HTERT RPE-1 (cell line): ENCODE data around the gene PLEK.
"Not testable (repeated sequence)": the region's sequence is repeated elsewhere in the genome, so short reads cannot be mapped to it uniquely, and the experiment has no call there.

Experiments
- in situ Hi-C: fragments of 300-500 bp; cut with MboI; formaldehyde crosslinking; loops from 4 replicates; pipeline ENCODE4 v1.14.3; 2020; ENCODE audit warnings: low sequenced_read_pairs

PLEK gene, protein sequence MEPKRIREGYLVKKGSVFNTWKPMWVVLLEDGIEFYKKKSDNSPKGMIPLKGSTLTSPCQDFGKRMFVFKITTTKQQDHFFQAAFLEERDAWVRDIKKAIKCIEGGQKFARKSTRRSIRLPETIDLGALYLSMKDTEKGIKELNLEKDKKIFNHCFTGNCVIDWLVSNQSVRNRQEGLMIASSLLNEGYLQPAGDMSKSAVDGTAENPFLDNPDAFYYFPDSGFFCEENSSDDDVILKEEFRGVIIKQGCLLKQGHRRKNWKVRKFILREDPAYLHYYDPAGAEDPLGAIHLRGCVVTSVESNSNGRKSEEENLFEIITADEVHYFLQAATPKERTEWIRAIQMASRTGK

DNA sequence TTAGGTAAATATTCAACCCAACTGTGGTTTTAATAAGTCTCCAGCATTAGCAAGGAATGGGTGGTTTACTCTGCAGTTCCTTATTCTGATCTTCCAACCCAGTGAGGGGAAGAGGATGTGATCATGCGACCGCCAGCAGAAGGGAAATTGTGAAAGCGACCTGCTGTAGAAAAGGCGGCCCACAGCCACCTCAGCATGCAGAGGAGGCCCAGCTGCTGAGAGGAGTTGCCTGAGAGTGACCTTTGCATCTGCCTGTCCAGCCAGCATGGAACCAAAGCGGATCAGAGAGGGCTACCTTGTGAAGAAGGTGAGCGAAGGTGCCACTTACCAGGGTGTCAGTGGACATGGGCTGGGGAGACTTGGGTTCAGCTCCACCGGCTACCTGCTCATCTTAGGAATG, at the start of gene PLEK:
Gene PLEK, plus strand, starts transcription at position 196 of the 400 bp plus-strand sequence. Its CDS starts 70 bp downstream, at position 266.
- in situ Hi-C loops = no loop called here

DNA sequence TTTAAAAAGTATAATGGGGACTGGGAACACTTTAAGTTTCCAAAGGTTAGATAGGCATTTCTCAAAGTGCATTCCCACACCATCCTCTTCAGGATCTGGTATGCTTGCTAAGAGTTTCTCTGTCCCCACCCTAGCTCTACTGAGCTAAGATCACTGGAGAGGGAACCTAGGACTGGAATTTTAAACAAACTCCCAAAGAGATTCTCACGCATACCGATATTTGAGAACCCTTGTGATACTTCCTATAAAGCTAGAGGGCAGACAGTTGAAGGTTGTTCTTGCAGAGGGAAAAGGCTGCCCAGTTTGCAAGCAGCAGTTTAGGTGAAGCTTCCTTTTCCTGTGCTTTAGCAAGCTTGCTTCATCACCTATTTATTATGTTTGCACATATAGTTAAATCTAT, 49.0 kb upstream of the PLEK start:
- in situ Hi-C loops = no loop called here

DNA sequence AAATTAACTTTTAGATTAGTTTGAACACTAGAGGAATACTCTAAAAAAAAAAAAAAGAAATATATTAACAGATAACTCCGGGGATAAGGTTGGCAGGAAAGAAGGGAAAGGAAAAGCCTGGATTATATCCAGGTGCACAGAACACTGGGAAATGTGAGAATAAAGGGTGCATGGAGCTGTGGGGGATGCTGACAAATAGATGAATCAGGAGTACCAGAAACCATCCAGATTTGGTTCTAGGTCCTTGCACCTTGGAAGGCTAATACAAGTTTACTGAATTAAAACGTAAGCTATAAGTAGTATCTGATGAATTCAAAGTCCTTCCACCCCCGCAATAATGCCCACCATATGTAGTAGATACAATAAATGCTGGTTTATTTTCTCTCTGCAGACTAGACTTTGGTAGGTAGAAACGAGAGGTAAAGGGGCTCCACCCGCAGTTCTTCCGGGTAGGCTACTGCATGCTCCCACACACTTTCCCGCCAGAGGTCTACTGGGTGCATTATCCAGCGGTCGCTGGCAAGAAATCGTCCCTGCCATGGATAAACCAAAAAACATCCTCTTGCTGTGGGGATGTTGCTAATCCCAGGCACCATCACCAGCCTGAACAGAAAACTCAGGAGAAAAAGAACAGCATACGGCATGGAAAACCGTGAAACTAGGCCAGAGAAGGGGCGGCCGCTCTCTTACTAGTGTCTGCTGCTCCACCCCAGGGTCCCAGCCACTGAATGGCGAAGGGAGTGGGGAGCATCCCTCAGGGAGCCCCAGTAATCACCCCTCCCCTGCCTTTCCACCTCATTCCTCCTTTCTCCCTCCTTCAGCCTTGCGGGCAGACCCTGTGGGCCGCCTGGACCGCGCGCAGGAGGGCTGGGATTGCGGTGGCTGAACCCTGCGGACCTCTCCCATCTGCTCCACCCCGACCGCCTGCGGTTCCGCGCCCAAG, 46.8 kb upstream of the PLEK start:
- in situ Hi-C loops = no loop called here

DNA sequence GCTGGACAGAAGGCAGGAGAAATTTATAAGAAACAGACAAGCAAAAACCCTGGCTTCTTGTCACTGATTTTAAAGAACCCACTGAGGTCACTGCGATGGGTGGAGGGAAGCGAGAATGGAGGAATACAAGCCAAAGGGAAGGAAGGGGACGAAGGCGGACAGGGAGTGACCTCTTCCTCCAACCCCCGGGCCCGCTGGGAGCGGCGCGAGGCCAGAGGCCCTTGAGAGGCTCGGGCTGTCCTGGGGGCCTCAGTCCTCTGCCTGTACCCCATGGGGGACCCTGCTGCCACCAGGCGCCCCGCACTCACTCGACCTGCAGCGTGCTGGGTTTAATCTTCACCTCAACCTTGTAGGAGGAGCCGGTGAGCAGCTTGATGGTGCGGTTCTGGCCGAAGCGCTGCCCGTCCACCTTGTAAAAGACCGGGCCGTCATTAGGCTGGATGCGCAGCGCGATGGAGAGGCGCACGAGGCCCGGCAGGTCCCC, 46.1 kb upstream of the PLEK start:
- in situ Hi-C loops = no loop called here

DNA sequence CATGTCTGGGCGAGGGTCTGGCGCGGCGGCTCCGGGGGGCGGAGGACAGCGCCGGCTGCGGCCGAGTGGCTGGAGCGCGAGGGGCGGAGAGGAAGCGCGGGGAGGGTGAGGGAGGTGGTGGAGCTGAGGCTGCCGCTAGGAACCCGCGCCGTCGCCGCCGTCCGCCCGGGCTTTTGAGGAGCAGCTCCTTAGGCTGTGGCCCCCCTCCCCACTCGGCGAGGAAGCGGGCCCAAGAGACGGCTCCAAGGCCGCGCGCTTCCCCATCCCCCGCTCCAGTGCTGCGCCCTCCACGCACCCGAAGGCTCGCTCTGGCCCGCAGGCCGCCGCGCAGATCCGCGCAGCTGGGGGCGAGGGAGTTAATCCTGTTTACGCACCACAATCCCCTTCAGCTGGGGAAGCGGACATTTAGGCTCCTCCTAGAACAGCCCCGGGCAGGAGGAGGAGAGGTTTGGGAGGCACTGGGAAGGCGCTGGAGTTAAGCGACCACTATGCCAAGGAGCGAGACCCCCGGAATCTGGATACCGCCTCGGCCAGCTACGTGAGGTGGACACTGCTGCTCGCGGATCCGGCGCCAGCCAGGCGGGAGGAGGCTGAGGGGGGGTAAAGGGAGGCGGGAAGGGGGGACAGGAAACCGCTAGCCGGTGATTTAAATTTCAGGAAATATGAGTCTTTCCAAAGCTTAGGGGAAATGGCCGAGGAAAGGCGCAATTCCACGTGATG, 45.5 kb upstream of the PLEK start, which contains the start of gene CNRIP1:
Gene CNRIP1, minus strand, starts transcription at position 552 of the 720 bp plus-strand sequence. Its CDS starts 549 bp downstream, at position 3.
- in situ Hi-C loops = no loop called here

DNA sequence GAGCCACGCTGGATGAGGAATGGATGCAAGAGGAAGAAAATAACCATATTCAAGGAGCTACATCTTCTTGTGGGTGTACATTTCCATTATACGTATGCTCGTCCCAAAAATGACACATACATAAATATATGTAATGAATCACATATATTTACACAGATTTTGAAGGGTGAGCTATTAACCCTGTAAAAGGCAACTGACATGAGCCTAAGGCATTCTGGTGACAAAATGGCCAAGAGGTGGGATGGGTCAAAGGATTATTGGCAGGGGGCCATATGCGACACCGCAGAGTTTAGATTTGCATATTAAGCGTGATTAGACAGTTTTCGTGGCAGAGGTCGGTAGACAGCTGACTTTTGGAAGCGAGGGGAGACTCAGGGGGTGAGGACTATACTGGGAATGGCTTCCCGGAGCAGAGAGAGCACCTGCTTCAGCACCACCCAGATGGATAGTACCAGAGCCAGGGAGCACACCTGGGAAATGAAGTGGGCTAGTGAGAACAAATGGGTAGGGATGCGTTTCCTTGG, 44.9 kb upstream of the PLEK start:
- in situ Hi-C loops = no loop called here

DNA sequence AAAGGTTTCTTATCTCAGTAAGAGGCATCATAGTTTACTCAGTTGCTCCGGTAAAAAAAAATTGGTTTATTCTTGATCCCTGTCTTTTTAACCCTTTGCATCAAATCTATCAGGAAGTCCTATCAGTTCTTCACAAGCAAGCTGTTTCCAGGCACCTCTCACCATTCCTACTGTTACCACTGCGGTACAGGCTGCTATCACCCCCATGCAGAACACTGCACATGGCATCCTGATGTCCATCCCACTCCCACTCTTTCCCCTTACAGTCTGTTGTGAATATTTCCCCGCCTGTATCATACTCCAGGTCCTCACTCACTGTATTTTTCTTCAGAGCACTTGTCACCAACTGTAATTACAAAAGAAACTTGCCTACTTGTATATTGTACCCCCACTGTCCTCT, 40.0 kb upstream of the PLEK start:
- in situ Hi-C loops = no loop called here

DNA sequence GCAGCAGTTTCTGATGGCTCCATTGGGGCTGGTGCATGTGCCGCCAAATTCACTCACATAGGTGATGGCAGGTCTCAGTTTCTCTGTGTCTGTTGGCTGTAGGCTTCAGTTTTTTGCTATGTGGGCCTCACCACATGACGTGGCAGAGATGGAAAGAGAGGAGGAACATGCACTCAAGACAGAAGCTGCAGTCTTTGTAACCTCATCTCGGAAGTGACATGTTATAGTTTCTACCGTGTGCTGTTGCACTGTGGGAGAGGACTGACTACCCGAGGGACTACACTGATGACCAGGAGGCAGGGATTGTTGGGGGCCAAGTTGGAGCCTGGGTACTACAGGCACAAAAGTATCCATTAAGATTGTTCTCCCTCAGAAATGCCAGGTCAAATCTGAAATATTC, 36.2 kb upstream of the PLEK start:
- in situ Hi-C loops = no loop called here

DNA sequence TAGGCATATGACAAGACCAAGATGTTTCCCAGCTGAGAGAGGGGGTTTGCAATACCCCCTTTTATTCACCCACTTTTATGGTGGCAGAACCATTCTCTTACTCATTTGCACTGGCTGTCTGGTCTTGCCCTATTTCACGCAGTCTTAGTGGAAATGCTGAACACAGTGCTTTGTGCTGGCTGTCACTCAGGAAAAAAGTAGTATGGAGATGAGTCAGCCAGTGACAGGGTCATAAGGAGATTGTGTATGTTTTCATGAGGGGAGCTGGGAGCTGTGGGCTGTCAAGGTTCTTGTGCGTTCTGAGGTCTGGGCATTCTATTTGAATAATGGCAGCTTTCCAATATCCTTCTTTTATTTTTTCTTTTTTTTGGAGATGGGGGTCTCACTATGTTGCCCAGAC, 34.4 kb upstream of the PLEK start:
- in situ Hi-C loops = no loop called here

DNA sequence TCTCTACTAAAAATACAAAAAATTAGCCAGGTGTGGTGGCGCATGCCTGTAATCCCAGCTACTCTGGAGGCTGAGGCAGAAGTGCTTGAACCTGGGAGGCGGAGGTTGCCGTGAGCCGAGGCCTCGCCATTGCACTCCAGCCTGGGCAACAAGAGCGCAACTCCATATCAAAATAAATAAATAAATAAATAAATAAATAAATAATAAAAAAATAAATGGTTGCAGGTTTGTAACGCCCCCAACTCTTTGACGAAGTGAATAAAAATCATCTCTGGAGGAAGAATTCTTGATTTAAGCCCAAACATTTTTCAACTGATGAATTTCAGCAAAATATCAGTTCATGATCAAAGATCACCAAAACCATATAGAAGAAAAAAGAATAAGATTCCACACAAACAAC, 32.1 kb upstream of the PLEK start:
- in situ Hi-C loops = no loop called here

DNA sequence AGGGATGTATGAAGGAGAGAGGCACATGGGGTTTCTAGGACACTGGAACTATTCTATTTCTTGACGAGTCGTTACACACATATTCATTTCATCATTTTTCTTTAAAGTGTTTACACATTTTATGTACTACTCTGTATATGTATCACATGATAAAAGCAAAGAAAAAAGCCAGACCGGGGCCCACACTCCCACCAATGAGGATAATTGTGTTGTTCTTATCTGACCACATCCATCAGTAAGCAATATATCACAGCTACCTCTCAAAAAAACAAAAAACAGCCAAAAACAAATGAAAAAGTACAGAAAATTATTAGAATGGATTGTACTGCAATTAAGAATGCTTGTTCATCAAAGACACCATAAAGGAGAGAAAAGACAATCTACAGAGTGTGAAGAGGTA, 31.2 kb upstream of the PLEK start:
- in situ Hi-C loops = no loop called here

DNA sequence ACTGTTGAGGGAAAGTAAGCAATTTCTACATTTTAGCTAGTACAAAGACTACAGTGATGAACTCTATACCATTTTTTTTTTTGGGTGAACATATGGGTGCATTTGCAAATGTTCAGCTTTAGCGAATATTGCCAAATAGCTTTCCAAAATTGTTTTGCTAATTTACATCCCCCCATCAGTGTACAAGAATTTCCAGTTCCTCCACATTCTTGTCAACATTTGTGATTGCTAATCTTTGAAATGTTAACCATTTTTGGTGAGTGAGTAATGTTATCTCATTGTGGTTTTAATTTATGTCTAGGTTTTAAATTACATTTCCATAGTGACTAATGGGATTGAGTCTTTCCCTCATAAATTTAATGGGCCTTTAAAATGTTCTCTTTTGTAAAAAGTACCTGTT, 28.9 kb upstream of the PLEK start:
- in situ Hi-C loops = no loop called here

DNA sequence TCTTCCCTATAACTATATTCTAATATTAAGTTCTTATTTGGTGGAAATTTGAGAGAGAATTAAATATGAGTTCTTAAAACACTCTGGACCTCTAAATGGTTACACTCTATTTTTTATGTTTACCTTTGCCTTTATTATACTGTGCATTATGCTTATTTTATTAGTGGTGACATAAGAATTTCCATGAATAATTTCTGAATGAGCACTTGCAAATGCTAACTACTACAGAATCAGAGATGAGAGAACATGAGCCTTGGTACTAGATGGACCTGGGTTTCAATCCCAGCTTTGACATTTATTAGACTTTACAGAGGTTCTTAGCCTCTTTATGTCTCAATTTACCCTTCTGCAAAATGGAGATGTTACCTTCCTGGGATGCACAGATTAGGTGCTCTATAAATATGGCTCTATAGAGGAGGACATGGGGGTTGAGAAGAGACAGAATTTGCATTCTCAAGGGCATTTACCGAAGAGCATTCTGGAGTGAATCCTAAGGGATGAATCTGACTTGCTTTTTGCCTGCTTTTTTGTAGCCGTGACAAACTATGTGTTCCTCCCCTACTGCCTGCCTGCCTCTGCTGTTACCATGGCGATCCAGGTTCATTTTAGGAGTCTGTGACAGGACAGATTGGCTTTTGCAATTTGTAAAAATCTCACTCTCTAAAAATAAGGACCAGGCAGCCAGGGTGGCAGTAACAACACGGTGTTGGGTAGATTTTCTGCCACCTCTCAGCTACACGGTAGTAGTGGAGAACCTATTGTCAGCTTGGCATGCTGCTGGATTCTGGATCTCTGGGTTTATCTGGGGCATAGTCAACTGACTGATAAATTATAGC, 24.6 kb upstream of the PLEK start:
- in situ Hi-C loops = no loop called here

DNA sequence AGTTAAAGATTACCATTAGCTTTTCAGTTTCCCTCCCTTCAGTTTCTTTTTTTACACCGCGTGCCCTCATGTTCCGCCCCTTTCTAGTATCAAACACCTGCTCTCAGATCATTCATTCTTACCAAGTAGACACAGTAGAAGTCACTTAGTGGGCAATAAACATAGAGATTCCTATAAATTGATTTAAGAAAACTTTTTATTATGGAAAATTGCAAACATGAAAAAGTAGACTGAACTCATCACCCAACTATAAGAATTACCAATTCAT, 24.1 kb upstream of the PLEK start:
- in situ Hi-C loops = no loop called here

DNA sequence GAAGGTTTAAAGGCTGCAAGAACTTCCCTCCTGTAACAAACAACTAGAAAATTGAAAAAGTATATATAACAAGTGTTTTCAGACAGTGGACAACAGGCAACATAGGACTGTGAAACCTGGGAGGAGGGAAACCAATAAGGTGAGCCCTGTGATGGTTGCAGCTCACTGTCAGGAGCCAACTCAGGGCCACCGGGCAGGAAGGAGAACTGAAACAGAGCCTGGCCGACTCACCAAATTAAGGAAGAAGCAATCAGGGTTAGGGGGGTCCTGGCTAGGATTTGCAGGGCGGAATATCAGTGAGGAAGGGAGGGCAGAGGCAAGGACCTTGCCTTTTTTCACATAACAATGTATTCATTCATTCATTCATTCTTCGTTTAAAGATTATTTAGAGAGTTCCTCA, 23.5 kb upstream of the PLEK start:
- in situ Hi-C loops = no loop called here

DNA sequence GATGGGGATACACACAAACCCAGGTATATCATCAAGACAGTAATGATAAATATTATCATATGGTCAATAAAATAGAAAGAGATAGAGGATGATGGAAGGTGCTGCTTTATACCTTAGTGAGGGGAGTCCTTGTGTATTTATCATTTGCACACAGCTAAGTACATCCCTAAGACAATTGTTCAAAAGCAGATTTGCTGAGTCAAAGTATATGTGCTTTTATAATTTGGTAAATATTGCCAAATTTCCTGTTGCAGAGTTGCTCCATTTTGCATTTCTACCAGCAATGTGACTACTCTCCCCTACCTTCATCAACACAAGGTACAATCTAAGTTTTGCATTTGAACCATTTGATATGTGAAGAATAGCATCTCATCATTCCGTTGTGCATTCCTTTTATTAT, 22.6 kb upstream of the PLEK start:
- in situ Hi-C loops = no loop called here

DNA sequence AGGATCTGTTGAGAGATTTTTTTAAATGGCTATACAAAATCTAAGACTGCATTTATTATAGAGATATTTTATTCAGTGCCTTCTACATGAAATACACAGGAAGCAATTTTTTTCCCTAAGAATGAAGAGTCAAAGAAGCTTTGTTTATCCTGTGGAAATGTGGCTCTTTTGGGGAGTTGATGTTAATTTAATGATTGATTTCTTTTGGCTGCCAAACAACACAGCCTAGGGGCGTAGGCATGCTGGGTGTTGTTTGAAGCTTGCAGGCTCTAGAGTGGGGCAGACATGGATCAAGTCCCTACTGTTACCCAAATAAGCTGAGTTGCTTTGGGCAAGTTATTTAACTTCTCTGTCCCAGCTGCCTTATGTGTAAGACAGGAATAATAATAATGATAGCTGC, 21.1 kb upstream of the PLEK start:
- in situ Hi-C loops = no loop called here

DNA sequence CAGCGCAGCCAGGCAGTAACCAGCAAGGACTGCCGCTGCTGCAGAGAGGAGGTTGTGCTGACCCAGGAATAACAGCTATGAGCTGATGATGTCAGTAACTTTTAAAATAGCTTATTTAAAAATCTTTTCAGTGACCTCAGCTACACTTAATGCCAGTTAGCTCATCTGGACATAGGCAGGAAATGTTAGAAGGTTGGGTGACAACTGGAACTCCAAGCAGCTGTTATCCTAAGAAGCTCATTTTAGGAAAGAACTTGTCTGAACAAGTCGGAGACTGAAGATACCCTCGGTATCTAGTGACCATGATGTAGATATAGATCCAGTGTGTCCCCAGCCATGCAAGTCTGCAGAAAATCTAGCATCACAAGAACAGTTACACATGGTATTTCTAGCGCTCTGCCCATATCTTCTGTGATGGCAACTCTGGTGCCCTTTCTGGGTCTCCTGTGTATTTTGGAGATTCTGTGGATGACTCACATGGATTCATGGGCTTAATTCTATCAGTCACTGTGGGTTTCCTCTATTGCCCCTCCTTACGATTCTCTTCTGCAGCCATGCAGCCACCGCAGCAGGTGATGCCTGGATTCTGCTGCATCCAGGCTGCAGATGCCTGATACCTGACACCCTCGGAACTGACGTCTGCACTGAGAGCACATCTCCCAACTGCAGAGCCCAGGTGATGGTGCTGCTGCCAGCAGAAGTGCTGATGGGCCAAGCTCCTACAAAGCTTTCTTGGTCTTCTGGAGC, 19.8 kb upstream of the PLEK start:
- in situ Hi-C loops = no loop called here

DNA sequence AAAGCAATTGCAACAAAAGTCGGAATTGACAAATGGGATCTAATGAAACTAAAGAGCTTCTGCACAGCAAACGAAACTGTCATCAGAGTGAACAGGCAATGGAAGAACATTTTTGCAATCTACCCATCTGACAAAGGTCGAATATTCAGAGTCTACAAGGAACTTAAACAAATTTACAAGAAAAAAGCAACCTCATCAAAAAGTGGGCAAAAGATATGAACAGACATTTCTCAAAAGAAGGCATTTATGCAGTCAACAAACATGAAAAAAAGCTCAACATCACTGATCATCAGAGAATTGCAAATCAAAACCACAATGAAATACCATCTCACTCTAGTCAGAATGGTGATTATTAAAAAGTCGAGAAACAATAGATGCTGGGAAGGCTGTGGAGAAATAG, 16.0 kb upstream of the PLEK start:
- in situ Hi-C loops = not testable (repeated sequence)

DNA sequence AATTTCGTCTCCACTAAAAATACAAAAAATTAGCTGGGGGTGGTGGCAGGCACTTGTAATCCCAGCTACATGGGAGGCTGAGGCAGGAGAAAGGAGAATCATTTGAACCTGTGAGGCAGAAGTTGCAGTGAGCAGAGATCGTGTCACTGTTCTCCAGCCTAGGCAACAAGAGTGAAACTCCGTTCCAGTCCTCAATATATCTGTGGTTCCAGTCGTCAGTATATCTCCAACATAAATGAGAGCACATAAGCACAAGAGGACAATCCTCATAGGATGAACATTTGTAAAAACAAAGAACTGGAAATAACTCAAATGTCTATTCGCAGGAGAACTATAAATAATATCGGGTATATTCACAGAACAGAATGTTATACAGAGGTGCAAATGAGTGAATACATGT, 13.1 kb upstream of the PLEK start:
- in situ Hi-C loops = no loop called here
